MV-4-11 (cell line): ENCODE measurements around the gene TPPP.
A peak's percentile ranks its signal among the peaks of the same experiment; 100 is the strongest.
"Not testable (repeated sequence)": the region's sequence is repeated elsewhere in the genome, so short reads cannot be mapped to it uniquely, and the experiment has no call there.

Source experiments
- DNase-seq: peaks from one replicate; lab custom pipeline; 2025; lab: John Stamatoyannopoulos, UW

Gene TPPP

GRCh38 chr5:693271-694041, at the start of gene TPPP:
TPPP (minus strand) TSS chr5:693352; CDS start chr5:678060, 15,292 bp downstream.
- peak; percentile 7 for DNase-seq

- DNase-seq = not testable (repeated sequence)
Measured at GRCh38 chr5:742276-742675, 49.1 kb upstream of the TPPP start.

GRCh38 chr5:734145-734544, 41.0 kb upstream of the TPPP start:
- DNase-seq = not testable (repeated sequence)

GRCh38 chr5:732754-733454, 39.8 kb upstream of the TPPP start:
- not testable (repeated sequence) for DNase-seq

GRCh38 chr5:729225-729624, 36.1 kb upstream of the TPPP start:
- DNase-seq = not testable (repeated sequence)

GRCh38 chr5:727087-727486, 33.9 kb upstream of the TPPP start:
- not testable (repeated sequence) for DNase-seq

GRCh38 chr5:723865-724264, 30.7 kb upstream of the TPPP start:
- DNase-seq = not testable (repeated sequence)

GRCh38 chr5:723309-723708, 30.2 kb upstream of the TPPP start:
- DNase-seq = not testable (repeated sequence)

- DNase-seq = not testable (repeated sequence)
Measured at GRCh38 chr5:719379-719778, 26.2 kb upstream of the TPPP start.

GRCh38 chr5:717143-717542, 24.0 kb upstream of the TPPP start:
- no peak for DNase-seq

- DNase-seq = not testable (repeated sequence)
Measured at GRCh38 chr5:716740-717139, 23.6 kb upstream of the TPPP start.

- not testable (repeated sequence) for DNase-seq
Measured at GRCh38 chr5:715636-716035, 22.5 kb upstream of the TPPP start.

GRCh38 chr5:714215-715118, 21.3 kb upstream of the TPPP start:
- DNase-seq = not testable (repeated sequence)

GRCh38 chr5:713686-714085, 20.5 kb upstream of the TPPP start:
- DNase-seq = not testable (repeated sequence)

GRCh38 chr5:708848-709517, 15.8 kb upstream of the TPPP start:
- DNase-seq = not testable (repeated sequence)

- not testable (repeated sequence) for DNase-seq
Measured at GRCh38 chr5:708374-708773, 15.2 kb upstream of the TPPP start.

- DNase-seq = peak; percentile 52
Measured at GRCh38 chr5:706127-706526, 13.0 kb upstream of the TPPP start.

GRCh38 chr5:696753-697702, 3.9 kb upstream of the TPPP start:
- DNase-seq = not testable (repeated sequence)

- not testable (repeated sequence) for DNase-seq
Measured at GRCh38 chr5:696191-696590, 3.0 kb upstream of the TPPP start.

GRCh38 chr5:695475-695874, 2.3 kb upstream of the TPPP start:
- DNase-seq = not testable (repeated sequence)
